ENCODE results near the gene ADTRP. TPM values are rescaled to one million over a fixed set of nuclear protein-coding genes. Genes with fewer than 3 reads are reported as not detected.

The ADTRP gene
- total RNA-seq, 1 donor from 2014 or later: 0.68 TPM

DNA sequence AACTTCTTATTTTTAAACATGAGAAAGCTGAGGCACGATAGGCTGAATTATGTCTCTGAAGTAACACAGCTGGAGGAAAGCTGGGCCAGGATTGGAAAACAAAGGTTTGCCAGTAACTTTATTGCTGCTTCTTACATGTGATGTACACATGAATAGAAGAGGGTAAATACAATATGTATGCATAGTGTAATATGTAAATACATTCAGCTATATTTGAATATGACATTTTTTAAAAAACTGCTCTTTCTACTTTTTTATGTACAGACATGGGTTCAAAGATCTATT lies 90.2 kb downstream of the ADTRP start:
- Histone ChIP-seq H3K79me2 (ENCODE audit: insufficient read depth, low read length) (no peaks in the 10 kb centered on the region), H4K20me1 (ENCODE audit: insufficient read depth, low read length) (no peaks in the 10 kb centered on the region), H3K27me3 (ENCODE audit: insufficient read depth, low read length) (no peaks in the 10 kb centered on the region), H3K4me1 (ENCODE audit: insufficient read depth, low read length) (peaks cover 5% of the 10 kb centered on the region), H3K36me3 (ENCODE audit: insufficient read depth, low read length) (no peaks in the 10 kb centered on the region), H3K27ac (ENCODE audit: low read depth, low read length) (no peak overlapping the region), H3K9ac (ENCODE audit: low read length) (no peak overlapping the region), H3K9me3 (ENCODE audit: insufficient read depth, low read depth, low read length) (no peaks in the 10 kb centered on the region), H2AFZ (ENCODE audit: low read depth, low read length) (no peak overlapping the region), H3K4me3 (ENCODE audit: insufficient read depth, low read depth, low read length) (no peak overlapping the region), H3K4me2 (ENCODE audit: low read length) (no peak overlapping the region)
- Mint-ChIP-seq H3K4me3 (ENCODE audit: unreplicated experiment) (no peak overlapping the region), H3K9me3 (ENCODE audit: unreplicated experiment) (no peaks in the 10 kb centered on the region), H3K27me3 (ENCODE audit: low read depth, unreplicated experiment) (no peaks in the 10 kb centered on the region), H3K36me3 (ENCODE audit: low read depth, unreplicated experiment) (peaks cover 3% of the 10 kb centered on the region), H3K4me1 (ENCODE audit: low read depth, unreplicated experiment) (peaks cover 23% of the 10 kb centered on the region), H3K27ac (ENCODE audit: unreplicated experiment) (no peak overlapping the region)
- FAIRE-seq: peak; percentile 5
- no peak for TF ChIP-seq EZH2 (IDR thresholded peaks at IDR 0.05; ENCODE audit: insufficient read depth, low read length)
- TF ChIP-seq, protein P1, sequence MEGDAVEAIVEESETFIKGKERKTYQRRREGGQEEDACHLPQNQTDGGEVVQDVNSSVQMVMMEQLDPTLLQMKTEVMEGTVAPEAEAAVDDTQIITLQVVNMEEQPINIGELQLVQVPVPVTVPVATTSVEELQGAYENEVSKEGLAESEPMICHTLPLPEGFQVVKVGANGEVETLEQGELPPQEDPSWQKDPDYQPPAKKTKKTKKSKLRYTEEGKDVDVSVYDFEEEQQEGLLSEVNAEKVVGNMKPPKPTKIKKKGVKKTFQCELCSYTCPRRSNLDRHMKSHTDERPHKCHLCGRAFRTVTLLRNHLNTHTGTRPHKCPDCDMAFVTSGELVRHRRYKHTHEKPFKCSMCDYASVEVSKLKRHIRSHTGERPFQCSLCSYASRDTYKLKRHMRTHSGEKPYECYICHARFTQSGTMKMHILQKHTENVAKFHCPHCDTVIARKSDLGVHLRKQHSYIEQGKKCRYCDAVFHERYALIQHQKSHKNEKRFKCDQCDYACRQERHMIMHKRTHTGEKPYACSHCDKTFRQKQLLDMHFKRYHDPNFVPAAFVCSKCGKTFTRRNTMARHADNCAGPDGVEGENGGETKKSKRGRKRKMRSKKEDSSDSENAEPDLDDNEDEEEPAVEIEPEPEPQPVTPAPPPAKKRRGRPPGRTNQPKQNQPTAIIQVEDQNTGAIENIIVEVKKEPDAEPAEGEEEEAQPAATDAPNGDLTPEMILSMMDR (IDR thresholded peaks at IDR 0.05; ENCODE audit: insufficient read depth, low read depth, low read length): no peak
- DNase-seq (ENCODE audit: low read depth): no peak

DNA sequence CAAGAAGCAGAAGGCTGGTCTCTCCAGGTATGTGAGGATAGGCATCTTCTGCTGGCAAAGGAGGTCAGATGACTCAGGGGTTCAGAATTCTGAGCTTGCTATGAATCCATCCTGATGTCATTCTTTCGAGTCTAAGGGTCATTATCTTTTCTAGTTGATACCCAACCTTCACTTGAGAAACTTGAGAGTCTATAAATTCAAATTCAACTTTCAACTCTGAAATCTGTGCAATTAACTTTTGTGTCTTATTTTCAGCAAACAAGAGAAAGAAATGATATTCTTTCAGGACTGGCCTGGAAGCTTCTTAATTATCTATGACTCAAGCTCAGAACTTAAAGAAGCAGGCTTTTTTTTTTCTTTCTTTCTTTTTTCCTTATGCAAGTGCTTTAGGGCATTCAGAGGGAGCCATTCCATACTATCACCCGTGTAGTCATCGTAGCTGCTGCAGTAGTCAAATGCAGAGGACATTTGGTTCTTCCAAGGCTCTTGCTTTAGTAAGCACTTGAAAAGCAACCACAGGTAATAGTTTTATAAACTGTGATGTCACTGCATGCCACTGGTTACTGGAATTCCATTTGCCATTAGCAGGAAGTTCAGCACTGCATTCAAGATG lies 93.0 kb downstream of the ADTRP start:
- peak; percentile 67 for FAIRE-seq

More for the DNA sequence above, 93.0 kb downstream of the ADTRP start:
- TF ChIP-seq EZH2 (IDR thresholded peaks at IDR 0.05; ENCODE audit: insufficient read depth, low read length): no peak
- TF ChIP-seq, protein P1 (IDR thresholded peaks at IDR 0.05; ENCODE audit: insufficient read depth, low read depth, low read length): no peak
- H2AFZ ChIP-seq (ENCODE audit: low read depth, low read length): no peak overlapping the region
- no peaks in the 10 kb centered on the region for H3K79me2 ChIP-seq (ENCODE audit: insufficient read depth, low read length)
- peak overlapping the region; percentile 47 for H3K4me2 ChIP-seq (ENCODE audit: low read length)
- H3K27ac ChIP-seq (ENCODE audit: low read depth, low read length): peak overlapping the region; percentile 1
- Mint-ChIP-seq H3K9me3 (ENCODE audit: unreplicated experiment) (peaks cover 8% of the 10 kb centered on the region), H3K4me1 (ENCODE audit: low read depth, unreplicated experiment) (peaks cover 23% of the 10 kb centered on the region), H3K36me3 (ENCODE audit: low read depth, unreplicated experiment) (peaks cover 6% of the 10 kb centered on the region), H3K4me3 (ENCODE audit: unreplicated experiment) (peak overlapping the region; percentile 45), H3K27me3 (ENCODE audit: low read depth, unreplicated experiment) (no peaks in the 10 kb centered on the region), H3K27ac (ENCODE audit: unreplicated experiment) (peak overlapping the region; percentile 95)
- no peaks in the 10 kb centered on the region for H4K20me1 ChIP-seq (ENCODE audit: insufficient read depth, low read length)
- H3K27me3 ChIP-seq (ENCODE audit: insufficient read depth, low read length): no peaks in the 10 kb centered on the region
- H3K9ac ChIP-seq (ENCODE audit: low read length): no peak overlapping the region
- no peaks in the 10 kb centered on the region for H3K36me3 ChIP-seq (ENCODE audit: insufficient read depth, low read length)
- peaks cover 5% of the 10 kb centered on the region for H3K4me1 ChIP-seq (ENCODE audit: insufficient read depth, low read length)
- H3K4me3 ChIP-seq (ENCODE audit: insufficient read depth, low read depth, low read length): no peak overlapping the region
- H3K9me3 ChIP-seq (ENCODE audit: insufficient read depth, low read depth, low read length): no peaks in the 10 kb centered on the region
- peak; percentile 76 for DNase-seq (ENCODE audit: low read depth)

All from astrocyte (in vitro differentiated cells and primary cell).